GM12878 (cell line): ENCODE data around the gene DNAH3. TPM values are rescaled to one million over a fixed set of nuclear protein-coding genes. Genes with fewer than 3 reads are reported as not detected.

Source experiments
- ATAC-seq: fragments of 200-7000 bp; cut with Tn5 transposase; 3 replicates; pipeline ENCODE4 v1.9.1; 2020; ENCODE audit warnings: mild to moderate bottlenecking, moderate library complexity
- BruUV-seq: library from RNA; stranded (reverse); fragments of 400-500 nt; replicated peaks from 2 replicates; lab custom pipeline; 2021; lab: Mats Ljungman, UMichigan
- CTCF ChIA-PET: fragments of 300-600 bp; sonication (Branson Sonifier 250); formaldehyde crosslinking; extraction: SDS; loops from one replicate; lab custom pipeline; 2021; ENCODE audit warnings: inconsistent platforms; lab: Yijun Ruan, JAX
- POLR2A ChIA-PET: fragments of 350-600 bp; formaldehyde crosslinking; extraction: SDS; loops from one replicate; lab custom pipeline; 2021; ENCODE audit warnings: inconsistent platforms; lab: Charles Lee
- RAD21 ChIA-PET: fragments of 300-600 bp; sonication (Branson Sonifier 250); formaldehyde crosslinking; loops from one replicate; lab custom pipeline; 2023; ENCODE audit warnings: antibody characterized with exemption; ENCODE audit not compliant: unreplicated experiment; lab: Charles Lee
- SMC1A ChIA-PET: fragments of 300-600 bp; sonication (Branson Sonifier 250); formaldehyde crosslinking; loops from one replicate; lab custom pipeline; 2023; ENCODE audit not compliant: unreplicated experiment, uncharacterized antibody; lab: Charles Lee
- DNase-seq: peaks from one replicate; pipeline ENCODE4 v3.0.0-alpha.2; 2011; ENCODE audit warnings: low read depth, low spot score
- FAIRE-seq: peaks from 3 replicates; lab custom pipeline; 2011; peaks lifted over from hg19 to GRCh38; lab: Jason Lieb, UNC
- H2AFZ ChIP-seq: 2 replicates; pipeline ENCODE4 v1.6.0; 2011; ENCODE audit warnings: low read depth, low read length, control low read depth; ENCODE audit not compliant: control insufficient read depth
- H3K27ac ChIP-seq: 2 replicates; pipeline ENCODE4 v1.5.1; 2011; ENCODE audit warnings: control low read depth; ENCODE audit not compliant: control insufficient read depth, insufficient read depth
- H3K27me3 ChIP-seq, 2 experiments: replicated peaks in 1 of 2; 2 replicates each; pipeline versions ENCODE4 v1.6.0 to v1.6.1; 2011; ENCODE audit warnings: low read length in 1 of 2; ENCODE audit not compliant: control insufficient read depth in 2 of 2, insufficient read depth in 2 of 2
- H3K36me3 ChIP-seq, 2 experiments: 2 replicates each; pipeline ENCODE4 v1.5.1; 2011; ENCODE audit warnings: low read length in 1 of 2; ENCODE audit not compliant: control insufficient read depth in 2 of 2, insufficient read depth in 2 of 2
- H3K4me1 ChIP-seq: 2 replicates; pipeline ENCODE4 v1.6.1; 2011; ENCODE audit warnings: mild to moderate bottlenecking, low read length, moderate library complexity, mixed read lengths; ENCODE audit not compliant: control insufficient read depth, insufficient read depth
- H3K4me2 ChIP-seq: 2 replicates; pipeline ENCODE4 v1.6.0; 2011; ENCODE audit warnings: control low read depth; ENCODE audit not compliant: control insufficient read depth, insufficient read depth
- H3K4me3 ChIP-seq: fragments of 200-600 bp; sonication (generic); 2 replicates; pipeline ENCODE4 v1.5.1; 2016
- H3K79me2 ChIP-seq: 2 replicates; pipeline ENCODE4 v1.6.0; 2011; ENCODE audit warnings: low read length; ENCODE audit not compliant: control insufficient read depth, insufficient read depth
- H3K9ac ChIP-seq: 2 replicates; pipeline ENCODE4 v1.8.0; 2011; ENCODE audit warnings: low read length, control low read depth, mixed read lengths; ENCODE audit not compliant: control insufficient read depth, insufficient read depth
- H3K9me3 ChIP-seq: replicated peaks from 3 replicates; pipeline ENCODE4 v1.5.1; 2011; ENCODE audit warnings: mild to moderate bottlenecking, low read length; ENCODE audit not compliant: control insufficient read depth, insufficient read depth
- H4K20me1 ChIP-seq: 2 replicates; pipeline ENCODE4 v1.6.0; 2011; ENCODE audit not compliant: control insufficient read depth, insufficient read depth
- ASH2L ChIP-seq: fragments of 300-600, 200-600 bp; sonication (generic); IDR thresholded peaks from 2 replicates; pipeline ENCODE4 v1.6.1; 2017; ENCODE audit warnings: low read depth, mild to moderate bottlenecking, borderline replicate concordance
- CUX1 ChIP-seq: IDR thresholded peaks from 2 replicates; pipeline ENCODE4 v1.6.1; 2012; ENCODE audit warnings: improper control_type of control experiment, low read depth, low read length; ENCODE audit not compliant: insufficient replicate concordance
- ETV6 ChIP-seq, 2 experiments: fragments of 450-650 bp in 1 of 2; IDR thresholded peaks in 1 of 2; conservative IDR thresholded peaks in 1 of 2; 2 replicates each; pipeline ENCODE4 v1.6.1; 2014; ENCODE audit warnings: antibody characterized with exemption in 1 of 2, borderline replicate concordance in 1 of 2, low read depth in 1 of 2, mild to moderate bottlenecking in 1 of 2, moderate library complexity in 1 of 2
- GATAD2B ChIP-seq: fragments of 450-650 bp; conservative IDR thresholded peaks from 2 replicates; pipeline ENCODE4 v1.6.1; 2017; ENCODE audit warnings: low read depth, mild to moderate bottlenecking, moderate library complexity
- IKZF1 ChIP-seq: fragments of 450-650 bp; conservative IDR thresholded peaks from 2 replicates; pipeline ENCODE4 v1.6.1; 2017; ENCODE audit warnings: antibody characterized with exemption, mild to moderate bottlenecking
- KLF5 ChIP-seq: fragments of 450-650 bp; IDR thresholded peaks from 2 replicates; pipeline ENCODE4 v1.6.1; 2014; ENCODE audit warnings: mild to moderate bottlenecking; ENCODE audit not compliant: partially characterized antibody
- NR2F1 ChIP-seq: fragments of 450-650 bp; conservative IDR thresholded peaks from 2 replicates; pipeline ENCODE4 v1.6.1; 2017; ENCODE audit warnings: mild to moderate bottlenecking
- PKNOX1 ChIP-seq: fragments of 450-650 bp; IDR thresholded peaks from 2 replicates; pipeline ENCODE4 v1.6.1; 2016; ENCODE audit warnings: mild to moderate bottlenecking
- POLR2A ChIP-seq: IDR thresholded peaks from 2 replicates; pipeline ENCODE4 v1.6.1; 2011; ENCODE audit warnings: low read depth, mild to moderate bottlenecking, low read length
- RAD51 ChIP-seq: fragments of 450-650 bp; IDR thresholded peaks from 2 replicates; pipeline ENCODE4 v1.6.1; 2016; ENCODE audit warnings: moderate library complexity, mild to moderate bottlenecking, inconsistent platforms
- SIX5 ChIP-seq: IDR thresholded peaks from 2 replicates; pipeline ENCODE4 v1.6.1; 2011; ENCODE audit warnings: mild to moderate bottlenecking, low read depth, low read length, moderate library complexity; ENCODE audit not compliant: severe bottlenecking
- SREBF1 ChIP-seq: IDR thresholded peaks from 2 replicates; pipeline ENCODE4 v1.6.1; 2012; ENCODE audit warnings: mild to moderate bottlenecking, low read length
- WGBS: methylation state at CpG from one replicate; pipeline ENCODE4 v1.1.6; 2016; ENCODE audit warnings: low lambda C conversion rate; ENCODE audit not compliant: insufficient replicate concordance, insufficient coverage; ENCODE audit errors: missing lambda C conversion rate; 5-methylcytosine and 5-hydroxymethylcytosine counted together
- in situ Hi-C: fragments of 300-500 bp; cut with MboI; formaldehyde crosslinking; loops from 9 replicates; pipeline ENCODE4 v1.14.3; 2018; ENCODE audit warnings: mixed read lengths
- intact Hi-C: fragments of 100-400 bp; cut with micrococcal nuclease; formaldehyde crosslinking; loops from one replicate; pipeline ENCODE4 v1.14.2; 2022; ENCODE audit not compliant: unreplicated experiment
- polyA plus RNA-seq, 11 experiments: library from polyadenylated mRNA; depleted of rRNA in 4 of 11; unstranded in 6 of 11; stranded (reverse) in 5 of 11; fragments of >200 nt; fragmentation: Nextera tagmentation in 4 of 11; fragmentation: Illumina TruSeq in 1 of 11; extraction: Ambion mirVana in 4 of 11; extraction: Trizol in 1 of 11; gene quantifications; 1 replicate in 1 of 11; 2 replicates in 10 of 11; pipeline versions ENCODE4 v1.2.1 to v1.2.3, GENCODE V29; 2011 to 2016; ENCODE audit warnings: inconsistent platforms in 2 of 11, missing spikeins in 2 of 11, low read depth in 1 of 11
- total RNA-seq, 4 experiments: library from RNA; depleted of rRNA in 3 of 4; stranded (reverse); fragments of >200 nt in 3 of 4; fragmentation: Illumina TruSeq in 1 of 4; extraction: Trizol in 1 of 4; gene quantifications; 2 replicates each; pipeline versions ENCODE4 v1.2.1 to v1.2.3, GENCODE V29; 2013 to 2021
- TF ChIP-seq, protein P1 (sequence below): IDR thresholded peaks from 2 replicates; pipeline ENCODE4 v1.6.1; 2011; ENCODE audit warnings: low read depth, mild to moderate bottlenecking, low read length, moderate library complexity, borderline replicate concordance; ENCODE audit errors: extremely low read depth

DNAH3 gene
- total and polyA plus RNA-seq, 10 of the 15 experiments (the other 5 are each of a cell fraction or from before 2014, with no cell fraction given), result under 0.01 to 0.04 (median 0.04) TPM; not detected in 5

GRCh38 chr16:20969386-20969785 lies 181.3 kb downstream of the DNAH3 start:
- H3K27me3 ChIP-seq, result no peaks in the 10 kb centered on the region
- in situ Hi-C loops (no loop called here), intact Hi-C loops (no loop called here)
- ChIA-PET RAD21 (no interaction called here), POLR2A (no interaction called here), SMC1A (no interaction called here), CTCF (no interaction called here)
- H3K4me1 ChIP-seq, result no peaks in the 10 kb centered on the region
- no peak for ATAC-seq
- no peaks in the 10 kb centered on the region for H3K79me2 ChIP-seq
- 52% methylated on average over 5 of the region's 5 CpGs for WGBS
- H3K9ac ChIP-seq, result no peak overlapping the region
- TF ChIP-seq NR2F1, result no peak
- TF ChIP-seq KLF5, result no peak
- no peak for TF ChIP-seq SIX5
- TF ChIP-seq ASH2L, result no peak
- H3K4me2 ChIP-seq, result no peak overlapping the region
- FAIRE-seq, result no peak
- no peak overlapping the region for H3K4me3 ChIP-seq
- no peak overlapping the region for H3K27ac ChIP-seq
- no TSS peak for BruUV-seq
- H4K20me1 ChIP-seq, result no peaks in the 10 kb centered on the region
- DNase-seq, result no peak
- no peaks in the 10 kb centered on the region for H3K9me3 ChIP-seq
- no peak overlapping the region for H2AFZ ChIP-seq
- no peaks in the 10 kb centered on the region for H3K36me3 ChIP-seq

GRCh38 chr16:20968765-20969164 lies 181.9 kb downstream of the DNAH3 start:
- Histone ChIP-seq H3K79me2 (no peaks in the 10 kb centered on the region), H3K4me3 (no peak overlapping the region), H4K20me1 (no peaks in the 10 kb centered on the region), H3K9ac (no peak overlapping the region), H3K4me1 (no peaks in the 10 kb centered on the region), H2AFZ (no peak overlapping the region), H3K27me3 (no peaks in the 10 kb centered on the region), H3K27ac (no peak overlapping the region), H3K4me2 (no peak overlapping the region), H3K36me3 (no peaks in the 10 kb centered on the region), H3K9me3 (no peaks in the 10 kb centered on the region)
- ChIA-PET POLR2A (no interaction called here), RAD21 (no interaction called here), SMC1A (no interaction called here), CTCF (no interaction called here)
- DNase-seq (no peak), FAIRE-seq (no peak), ATAC-seq (no peak)
- no TSS peak for BruUV-seq
- in situ Hi-C loops, result no loop called here
- intact Hi-C loops, result no loop called here
- WGBS, result 23% methylated on average over 3 of the region's 3 CpGs
- TF ChIP-seq SREBF1 (no peak), POLR2A (no peak), CUX1 (no peak), IKZF1 (no peak), ETV6 (conservative IDR thresholded peaks at IDR 0.05 in 1 of 2, IDR thresholded peaks at IDR 0.05 in 1 of 2; ENCODE audit: borderline replicate concordance in 1 of 2, low read depth in 1 of 2) (no peak), PKNOX1 (no peak), GATAD2B (no peak), RAD51 (no peak)
- TF ChIP-seq, protein P1, sequence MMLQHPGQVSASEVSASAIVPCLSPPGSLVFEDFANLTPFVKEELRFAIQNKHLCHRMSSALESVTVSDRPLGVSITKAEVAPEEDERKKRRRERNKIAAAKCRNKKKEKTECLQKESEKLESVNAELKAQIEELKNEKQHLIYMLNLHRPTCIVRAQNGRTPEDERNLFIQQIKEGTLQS, result no peak
